Omental fat pad (tissue), 4 donors: ENCODE results near the gene KCTD11. TPM values are rescaled to one million over a fixed set of nuclear protein-coding genes. Genes with fewer than 3 reads are reported as not detected.
A peak's percentile ranks its signal among the peaks of the same experiment; 100 is the strongest.

Source experiments
- ATAC-seq: fragments of 150-250 bp; one replicate; pipeline ENCODE4 v1.9.1; 2016; ENCODE audit warnings: mild to moderate bottlenecking, moderate library complexity; ENCODE audit not compliant: low FRiP score
- DNase-seq: peaks from one replicate; pipeline ENCODE4 v3.0.0-alpha.2; 2019; ENCODE audit warnings: low spot score
- CTCF ChIP-seq, 3 donors: fragments of 450-650 bp; IDR thresholded peaks; one replicate each; pipeline ENCODE4 v1.5.1; 2016 to 2017; ENCODE audit warnings: antibody characterized with exemption in 3 of 3, mild to moderate bottlenecking in 3 of 3, moderate library complexity in 2 of 3
- total RNA-seq, 4 donors: library from RNA; depleted of rRNA; stranded (reverse); fragments of >200 nt; gene quantifications; one replicate each; pipeline ENCODE4 v1.1.0, GENCODE V29; 2016

KCTD11 gene
- 1 to 10 TPM; 6.7 to 9.9 (median 8.4) TPM for total RNA-seq

- peak in 1 of 3 donors; percentile 19 for TF ChIP-seq CTCF (IDR thresholded peaks at IDR 0.05)
- DNase-seq = peak; percentile 70
- ATAC-seq = peak; percentile 65
These were observed at the start of gene KCTD11 for GRCh38 chr17:7351665-7352502. KCTD11 (plus strand) TSS chr17:7352162.

DNA sequence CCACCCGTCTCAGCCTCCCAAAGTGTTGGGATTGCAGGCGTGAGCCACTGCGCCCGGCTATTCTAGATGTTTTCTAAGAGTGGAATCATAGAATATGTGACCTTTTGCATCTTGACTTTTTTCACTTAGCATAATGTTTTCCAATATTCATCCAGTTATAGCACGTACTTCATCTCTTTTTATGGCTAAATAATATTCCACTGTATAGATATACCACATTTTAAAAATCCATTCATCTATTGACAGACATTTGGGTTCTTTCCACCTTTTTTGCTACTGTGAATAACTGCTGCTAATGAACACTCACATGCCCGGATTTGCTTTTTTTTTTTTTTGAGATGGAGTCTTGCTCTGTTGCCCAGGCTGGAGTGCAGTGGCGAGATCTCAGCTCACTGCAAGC, 47.8 kb upstream of the KCTD11 start:
- no peak for TF ChIP-seq CTCF (IDR thresholded peaks at IDR 0.05)
- ATAC-seq (no peak), DNase-seq (no peak)

DNA sequence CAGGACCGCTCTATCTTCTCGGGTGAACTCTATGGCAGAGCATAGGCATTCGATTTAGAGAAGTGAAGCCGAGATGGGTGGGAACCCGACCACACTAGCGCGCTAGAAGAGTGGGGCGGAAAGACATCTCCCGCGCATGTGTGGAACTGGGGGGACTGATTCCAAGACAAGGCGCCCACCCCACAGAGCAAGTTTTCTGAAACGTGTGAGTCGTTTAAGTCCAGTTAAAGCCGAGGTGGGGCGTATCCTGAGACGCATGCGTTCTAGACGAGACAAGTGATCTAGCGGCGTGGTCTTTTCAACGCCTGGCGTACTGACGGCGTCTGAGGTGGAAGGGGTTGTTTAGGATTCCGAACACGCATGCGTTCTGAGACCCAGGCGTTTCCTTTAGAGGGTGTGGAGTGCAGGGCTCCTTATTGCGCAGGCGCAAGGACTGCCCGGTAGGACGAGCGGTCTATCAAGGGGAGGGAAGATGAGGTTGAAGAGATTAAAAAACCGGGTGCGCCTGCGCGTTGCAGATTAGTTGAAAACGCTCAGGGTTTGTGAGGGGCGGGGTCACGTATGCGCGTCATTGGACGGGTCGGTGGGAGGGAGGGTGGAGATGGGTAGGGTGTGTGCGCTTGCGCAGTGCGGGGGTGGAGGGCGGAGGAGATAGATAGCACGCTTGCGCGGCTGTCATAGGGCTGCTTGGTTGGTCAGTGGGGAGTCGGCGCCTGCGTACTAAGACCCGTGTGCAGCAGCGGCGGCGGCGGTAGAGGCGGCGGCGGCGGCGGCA, 44.9 kb upstream of the KCTD11 start, which contains the start of gene EIF5A:
EIF5A (plus strand) TSS at position 718 of the 775 bp plus-strand sequence. CDS start 2,008 bp downstream, outside the sequence.
- DNase-seq = peak; percentile 98
- peak; percentile 94 for ATAC-seq
- TF ChIP-seq CTCF (IDR thresholded peaks at IDR 0.05) = no peak

DNA sequence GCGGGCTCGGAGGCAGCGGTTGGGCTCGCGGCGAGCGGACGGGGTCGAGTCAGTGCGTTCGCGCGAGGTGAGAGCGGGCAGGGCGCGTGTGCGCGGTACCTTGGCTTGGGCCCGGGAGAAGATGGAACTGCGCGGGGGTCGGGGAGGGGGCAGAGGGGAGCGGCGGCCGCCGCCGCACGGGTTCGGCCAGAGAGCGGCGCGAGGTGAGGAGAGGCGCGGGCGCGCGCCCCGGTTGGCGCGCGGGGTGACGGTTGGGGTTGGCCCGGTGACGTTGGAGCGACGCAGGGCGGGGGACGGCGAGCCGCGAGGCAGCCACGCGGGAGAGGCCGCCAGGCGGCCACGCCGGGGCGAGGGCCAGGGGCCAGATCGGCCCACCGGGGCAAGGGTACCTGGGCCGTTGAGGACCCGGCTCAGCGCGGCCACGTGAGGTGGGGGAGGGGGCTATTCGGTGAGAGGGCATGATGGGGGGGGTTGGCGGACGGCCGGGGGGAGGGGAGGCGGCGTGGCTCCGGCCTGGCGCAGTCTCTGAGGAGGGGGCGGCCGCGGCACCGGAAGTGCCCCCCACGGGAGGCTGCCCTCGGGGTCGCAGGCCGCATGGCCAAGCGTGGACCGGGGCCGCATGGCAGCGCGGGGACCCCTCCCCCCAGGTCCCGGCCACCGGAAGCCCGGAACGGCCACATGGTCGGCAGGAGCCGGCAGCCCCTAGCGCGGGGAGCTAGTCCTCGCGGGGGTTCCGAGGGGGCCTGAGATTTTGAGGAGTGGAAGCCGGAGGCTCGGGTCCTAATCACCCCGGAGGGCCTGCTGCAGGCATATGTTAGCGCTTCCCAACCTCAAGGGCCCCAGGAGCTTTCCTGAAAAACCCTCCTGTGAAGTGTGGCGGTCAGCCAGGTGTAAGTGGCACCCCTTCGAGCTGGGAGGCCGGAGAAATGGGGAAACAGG, 44.0 kb upstream of the KCTD11 start:
- no peak for TF ChIP-seq CTCF (IDR thresholded peaks at IDR 0.05)
- DNase-seq (no peak), ATAC-seq (peak; percentile 0)

GRCh38 chr17:7308625-7309433, 43.1 kb upstream of the KCTD11 start:
- peak; percentile 29 for ATAC-seq
- no peak for TF ChIP-seq CTCF (IDR thresholded peaks at IDR 0.05)
- no peak for DNase-seq

DNA sequence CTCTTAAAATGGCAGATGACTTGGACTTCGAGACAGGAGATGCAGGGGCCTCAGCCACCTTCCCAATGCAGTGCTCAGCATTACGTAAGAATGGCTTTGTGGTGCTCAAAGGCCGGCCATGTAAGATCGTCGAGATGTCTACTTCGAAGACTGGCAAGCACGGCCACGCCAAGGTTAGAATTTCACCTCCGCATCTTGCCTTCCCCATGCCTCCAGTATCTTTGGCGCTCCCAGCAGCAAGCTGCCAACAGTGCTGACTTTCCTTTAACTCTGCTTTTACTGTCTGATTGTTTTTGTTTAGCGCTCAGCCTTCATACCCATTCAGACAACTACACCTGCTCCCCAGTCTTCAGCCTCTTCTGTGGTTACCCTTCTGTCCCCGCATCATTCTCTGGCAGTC, 42.3 kb upstream of the KCTD11 start:
- no peak for TF ChIP-seq CTCF (IDR thresholded peaks at IDR 0.05)
- DNase-seq = no peak
- no peak for ATAC-seq
